GM23248 (cell line): ENCODE data around the gene MEGF6. TPM values are rescaled to one million over a fixed set of nuclear protein-coding genes. Genes with fewer than 3 reads are reported as not detected.

Experiments used
- DNase-seq: peaks from one replicate; pipeline ENCODE4 v3.0.0-alpha.2; 2015
- H2AFZ ChIP-seq: fragments of 200-600 bp; sonication (generic); 2 replicates; pipeline ENCODE4 v1.6.1; 2016; ENCODE audit warnings: antibody characterized with exemption
- H3F3A ChIP-seq: fragments of 200-600 bp; sonication (generic); 2 replicates; pipeline ENCODE4 v1.6.1; 2016; ENCODE audit warnings: mild to moderate bottlenecking, antibody characterized with exemption, mixed run types; ENCODE audit not compliant: insufficient read depth
- H3K27ac ChIP-seq: fragments of 200-600 bp; sonication (generic); 2 replicates; pipeline ENCODE4 v1.5.1; 2016; ENCODE audit warnings: mild to moderate bottlenecking
- H3K27me3 ChIP-seq: fragments of 200-600 bp; sonication (generic); replicated peaks from 2 replicates; pipeline ENCODE4 v1.6.1; 2016; ENCODE audit warnings: mild to moderate bottlenecking; ENCODE audit not compliant: insufficient read depth
- H3K36me3 ChIP-seq: fragments of 200-600 bp; sonication (generic); 2 replicates; pipeline ENCODE4 v1.6.1; 2016; ENCODE audit warnings: low read depth, mild to moderate bottlenecking
- H3K4me1 ChIP-seq: fragments of 200-600 bp; sonication (generic); 2 replicates; pipeline ENCODE4 v1.6.1; 2016; ENCODE audit warnings: mild to moderate bottlenecking; ENCODE audit not compliant: insufficient read depth
- H3K4me2 ChIP-seq: fragments of 200-600 bp; sonication (generic); one replicate; pipeline ENCODE4 v1.6.1; 2016; ENCODE audit warnings: mild to moderate bottlenecking; ENCODE audit not compliant: unreplicated experiment
- H3K4me3 ChIP-seq: fragments of 200-600 bp; sonication (generic); 2 replicates; pipeline ENCODE4 v1.5.1; 2016; ENCODE audit warnings: mild to moderate bottlenecking
- H3K79me2 ChIP-seq: fragments of 200-600 bp; sonication (generic); 2 replicates; pipeline ENCODE4 v1.6.1; 2016; ENCODE audit warnings: mild to moderate bottlenecking; ENCODE audit not compliant: insufficient read depth
- H3K9ac ChIP-seq: fragments of 200-600 bp; sonication (generic); 2 replicates; pipeline ENCODE4 v1.6.1; 2016; ENCODE audit warnings: mild to moderate bottlenecking
- H3K9me2 ChIP-seq: fragments of 200-600 bp; sonication (generic); 2 replicates; pipeline ENCODE4 v1.6.1; 2016; ENCODE audit warnings: mixed run types, mild to moderate bottlenecking, moderate library complexity; ENCODE audit not compliant: insufficient read depth
- H3K9me3 ChIP-seq: fragments of 200-600 bp; sonication (generic); one replicate; pipeline ENCODE4 v1.6.1; 2017; ENCODE audit warnings: low read depth
- H4K20me1 ChIP-seq: fragments of 200-600 bp; sonication (generic); 2 replicates; pipeline ENCODE4 v1.6.0; 2016; ENCODE audit not compliant: insufficient read depth
- EZH2 ChIP-seq: fragments of 200-600 bp; sonication (generic); IDR thresholded peaks from 2 replicates; pipeline ENCODE4 v1.6.1; 2018; ENCODE audit warnings: antibody characterized with exemption, mild to moderate bottlenecking; ENCODE audit not compliant: insufficient read depth, poor library complexity, severe bottlenecking
- EZH2phosphoT487 ChIP-seq: fragments of 200-600 bp; sonication (generic); IDR thresholded peaks from 2 replicates; pipeline ENCODE4 v1.6.1; 2018; ENCODE audit warnings: antibody characterized with exemption, moderate library complexity, mild to moderate bottlenecking, low read depth; ENCODE audit not compliant: insufficient read depth
- WGBS, 2 experiments: methylation state at CpG; one replicate each; pipeline ENCODE4 v1.1.6; 2015 to 2017; ENCODE audit warnings: low lambda C conversion rate in 2 of 2, low coverage in 1 of 2; ENCODE audit errors: missing lambda C conversion rate in 2 of 2; 5-methylcytosine and 5-hydroxymethylcytosine counted together
- in situ Hi-C: fragments of 300-500 bp; cut with MboI; formaldehyde crosslinking; loops from 2 replicates; pipeline ENCODE4 v1.15.0; 2020
- polyA plus RNA-seq: library from polyadenylated mRNA; unstranded; fragments of >200 nt; fragmentation: Nextera tagmentation; extraction: Ambion mirVana; gene quantifications from 2 replicates; pipeline ENCODE4 v1.2.1, GENCODE V29; 2016
- total RNA-seq: library from RNA; depleted of rRNA; stranded (reverse); fragments of >200 nt; shearing (Covaris generic); gene quantifications from 2 replicates; pipeline ENCODE4 v1.2.3, GENCODE V29; 2014

The MEGF6 gene
- total and polyA plus RNA-seq, 2 experiments from 2014 or later: 37.9 to 108 TPM

- in situ Hi-C loops: no loop called here
- DNase-seq: peak; percentile 91
- H2AFZ ChIP-seq: no peak overlapping the region
- H3K9me2 ChIP-seq: no peaks in the 10 kb centered on the region
- no peak overlapping the region for H3K4me2 ChIP-seq
- no peak overlapping the region for H3K4me3 ChIP-seq
- H3K9me3 ChIP-seq: no peaks in the 10 kb centered on the region
- no peaks in the 10 kb centered on the region for H3K27me3 ChIP-seq
- H3K4me1 ChIP-seq: peaks cover 9% of the 10 kb centered on the region
- no peaks in the 10 kb centered on the region for H3K36me3 ChIP-seq
- H3K9ac ChIP-seq: no peak overlapping the region
- H3K27ac ChIP-seq: no peak overlapping the region
- H4K20me1 ChIP-seq: no peaks in the 10 kb centered on the region
- 1 to 6% methylated on average over 20 of the region's 20 CpGs for WGBS, 2 experiments
- no peak for TF ChIP-seq EZH2
- no peak for TF ChIP-seq EZH2phosphoT487
- H3K79me2 ChIP-seq: no peaks in the 10 kb centered on the region
- H3F3A ChIP-seq: no peaks in the 10 kb centered on the region; the same call in 1 of the 2 replicates
Measured at GRCh38 chr1:3473381-3473844, 137.9 kb downstream of the MEGF6 start.

GRCh38 chr1:3472906-3473305 is 138.4 kb downstream of the MEGF6 start:
- DNase-seq: no peak
- WGBS, 2 experiments: 81 to 85% methylated on average over 17 of the region's 17 CpGs
- H3K9me2 ChIP-seq: no peaks in the 10 kb centered on the region
- no peaks in the 10 kb centered on the region for H3K36me3 ChIP-seq
- no peak overlapping the region for H3K4me2 ChIP-seq
- H3K79me2 ChIP-seq: no peaks in the 10 kb centered on the region
- no peak for TF ChIP-seq EZH2phosphoT487
- no peak for TF ChIP-seq EZH2
- in situ Hi-C loops: no loop called here
- H3K9ac ChIP-seq: no peak overlapping the region
- H3K4me1 ChIP-seq: peaks cover 9% of the 10 kb centered on the region
- H4K20me1 ChIP-seq: no peaks in the 10 kb centered on the region
- H3K27ac ChIP-seq: no peak overlapping the region
- H3K27me3 ChIP-seq: no peaks in the 10 kb centered on the region
- H2AFZ ChIP-seq: no peak overlapping the region
- H3K9me3 ChIP-seq: no peaks in the 10 kb centered on the region
- no peak overlapping the region for H3K4me3 ChIP-seq
- H3F3A ChIP-seq: no peaks in the 10 kb centered on the region; the same call in 1 of the 2 replicates

GRCh38 chr1:3472088-3472850 is 139.0 kb downstream of the MEGF6 start:
- TF ChIP-seq EZH2phosphoT487: no peak
- Histone ChIP-seq H3K79me2 (no peaks in the 10 kb centered on the region), H3K9me2 (no peaks in the 10 kb centered on the region), H3K9ac (no peak overlapping the region), H3F3A (no peaks in the 10 kb centered on the region; the same call in 1 of the 2 replicates), H3K4me3 (no peak overlapping the region), H4K20me1 (no peaks in the 10 kb centered on the region), H3K4me1 (peaks cover 9% of the 10 kb centered on the region), H3K9me3 (no peaks in the 10 kb centered on the region), H2AFZ (no peak overlapping the region), H3K27me3 (no peaks in the 10 kb centered on the region), H3K27ac (no peak overlapping the region), H3K4me2 (no peak overlapping the region), H3K36me3 (no peaks in the 10 kb centered on the region)
- DNase-seq: no peak
- in situ Hi-C loops: no loop called here
- WGBS, 2 experiments: 90 to 93% methylated on average over 22 to 25 of the region's 25 CpGs

- TF ChIP-seq EZH2 (no peak), EZH2phosphoT487 (no peak)
- no peaks in the 10 kb centered on the region for H3K9me3 ChIP-seq
- peak; percentile 51 for DNase-seq
- peaks cover 9% of the 10 kb centered on the region for H3K4me1 ChIP-seq
- H3K4me2 ChIP-seq: no peak overlapping the region
- no peak overlapping the region for H3K27ac ChIP-seq
- H3K79me2 ChIP-seq: no peaks in the 10 kb centered on the region
- 57 to 60% methylated on average over 21 to 24 of the region's 25 CpGs for WGBS, 2 experiments
- H3K36me3 ChIP-seq: no peaks in the 10 kb centered on the region
- in situ Hi-C loops: no loop called here
- H3F3A ChIP-seq: no peaks in the 10 kb centered on the region; the same call in 1 of the 2 replicates
- H2AFZ ChIP-seq: no peak overlapping the region
- no peak overlapping the region for H3K9ac ChIP-seq
- no peaks in the 10 kb centered on the region for H4K20me1 ChIP-seq
- H3K27me3 ChIP-seq: no peaks in the 10 kb centered on the region
- H3K4me3 ChIP-seq: no peak overlapping the region
- H3K9me2 ChIP-seq: no peaks in the 10 kb centered on the region
Measured at GRCh38 chr1:3471356-3472087, 139.8 kb downstream of the MEGF6 start.
